Stromal cell of bone marrow (primary cell): Measurements from ENCODE around the gene CUL7.
"Not testable (repeated sequence)": the region's sequence is repeated elsewhere in the genome, so short reads cannot be mapped to it uniquely, and the experiment has no call there.

Source experiments
- DNase-seq: peaks from one replicate; pipeline ENCODE4 v3.0.0-alpha.2; 2012; ENCODE audit warnings: low read depth

The CUL7 gene

DNA sequence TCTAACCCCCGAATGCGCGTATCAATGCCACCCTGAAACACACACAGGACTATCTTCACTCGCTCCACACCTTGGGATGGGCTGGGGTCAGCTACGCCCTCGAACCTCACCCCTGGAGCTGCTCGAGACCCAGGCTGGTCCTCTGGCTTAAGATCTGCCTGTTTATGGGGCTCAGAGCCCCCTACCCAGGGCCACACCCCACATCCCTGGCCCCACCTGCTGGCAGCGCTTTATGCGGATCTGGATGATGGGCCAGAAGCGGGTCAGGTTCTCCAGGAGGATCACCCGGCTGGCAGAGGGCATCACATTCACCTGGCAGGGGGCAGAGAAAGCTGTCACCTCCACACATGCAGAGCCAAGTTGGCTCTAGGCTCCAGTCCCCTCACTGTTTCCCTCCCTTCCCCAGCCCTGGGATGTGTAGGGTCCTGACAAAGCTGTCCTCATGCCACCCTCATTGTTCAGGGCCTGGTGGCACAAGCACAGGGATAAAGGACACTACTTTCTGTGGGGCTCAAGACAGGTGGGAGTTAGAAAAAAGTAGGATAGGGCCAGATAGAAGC lies 8.2 kb downstream of the CUL7 start:
- DNase-seq, result no peak

DNA sequence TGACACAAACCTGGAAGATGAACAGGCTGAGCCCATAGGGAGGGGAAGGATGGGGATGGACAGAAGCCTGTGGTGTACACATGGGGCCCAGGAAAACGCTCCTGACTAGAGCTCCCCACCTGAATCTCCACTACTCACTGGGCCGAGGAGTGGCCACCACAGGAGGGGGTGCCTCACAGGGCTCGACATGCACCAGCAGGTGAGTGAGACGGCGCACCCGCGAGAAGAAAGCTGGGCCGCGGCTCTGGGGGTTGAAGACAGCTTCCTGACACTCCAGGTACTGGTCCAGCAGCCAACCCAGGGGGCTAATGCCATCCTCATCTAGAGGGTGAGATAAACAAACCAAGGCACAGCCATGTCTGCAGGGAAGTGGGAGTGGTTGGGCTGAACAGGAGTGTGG lies 10.3 kb downstream of the CUL7 start:
- DNase-seq, result no peak

DNA sequence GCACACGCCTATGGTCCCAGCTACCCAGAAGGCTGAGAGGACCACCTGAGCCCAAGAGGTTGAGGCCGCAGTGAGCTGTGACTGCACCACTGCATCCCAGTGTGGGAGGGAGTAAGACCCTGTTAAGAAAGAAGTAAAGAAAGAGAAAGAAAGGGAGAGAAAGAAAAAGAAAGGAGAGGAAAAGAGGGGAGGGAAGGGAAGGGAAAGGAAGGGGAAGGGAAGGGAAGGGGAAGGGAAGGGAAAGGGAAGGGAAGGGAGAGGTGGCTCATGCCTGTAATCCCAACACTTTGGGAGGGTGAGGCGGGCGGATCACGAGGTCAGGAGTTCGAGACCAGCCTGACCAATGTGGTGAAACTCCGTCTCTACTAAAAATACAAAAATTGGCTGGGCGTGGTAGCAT lies 12.2 kb downstream of the CUL7 start:
- not testable (repeated sequence) for DNase-seq

DNA sequence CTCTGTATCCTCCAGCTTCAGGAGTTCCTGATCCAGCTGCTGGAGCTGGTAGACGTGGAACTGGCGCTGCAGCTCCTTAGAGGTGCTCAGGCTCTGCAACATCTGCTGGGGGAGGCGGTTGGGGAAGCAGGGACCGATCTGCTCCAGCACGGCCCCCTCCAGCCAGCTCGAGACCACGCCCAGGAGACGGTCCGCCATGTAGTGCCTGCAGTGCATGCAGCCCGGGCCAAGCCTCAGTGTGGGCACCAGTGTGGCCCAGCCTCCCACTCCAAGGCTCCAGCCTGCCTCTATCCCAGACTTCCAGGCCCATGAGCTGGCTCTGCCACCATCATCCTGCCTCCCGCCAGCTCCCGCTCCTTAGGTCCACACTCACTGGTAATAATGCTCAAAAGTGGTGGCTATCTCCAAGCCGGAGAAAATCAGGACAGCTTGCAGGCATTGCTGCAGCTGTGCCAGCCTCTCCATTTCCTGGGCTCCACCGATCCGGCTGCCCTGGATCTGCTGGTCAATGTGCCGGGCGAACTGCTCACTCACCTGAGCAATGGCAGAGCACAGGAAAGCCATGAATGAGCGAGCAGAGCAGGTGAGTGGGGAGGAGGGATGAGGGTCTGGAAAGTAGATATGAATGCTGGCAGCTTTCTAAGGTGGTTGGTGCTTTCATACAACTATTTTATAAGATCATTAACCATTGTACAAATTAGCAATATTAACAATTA lies 13.0 kb downstream of the CUL7 start:
- no peak for DNase-seq

DNA sequence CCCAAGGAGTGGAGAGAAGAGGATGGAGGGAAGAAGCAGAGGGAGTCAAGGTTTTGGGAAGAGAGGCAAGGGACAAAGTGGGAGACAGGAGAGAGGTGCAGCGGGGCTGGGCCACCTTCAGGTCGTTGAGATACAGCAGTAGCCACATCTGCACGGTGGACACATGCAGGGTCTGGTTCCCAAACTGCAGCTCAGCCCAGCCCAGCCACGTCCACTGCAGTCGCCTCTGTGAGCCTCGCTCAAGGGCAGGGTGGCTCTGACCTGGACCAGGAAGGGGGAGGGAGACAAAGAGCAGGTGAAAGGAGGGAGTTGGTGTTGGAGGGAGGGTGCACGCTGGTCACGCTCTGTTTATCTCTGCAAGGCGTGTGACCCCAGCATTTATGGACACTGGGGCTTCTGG lies 14.9 kb downstream of the CUL7 start:
- no peak for DNase-seq

DNA sequence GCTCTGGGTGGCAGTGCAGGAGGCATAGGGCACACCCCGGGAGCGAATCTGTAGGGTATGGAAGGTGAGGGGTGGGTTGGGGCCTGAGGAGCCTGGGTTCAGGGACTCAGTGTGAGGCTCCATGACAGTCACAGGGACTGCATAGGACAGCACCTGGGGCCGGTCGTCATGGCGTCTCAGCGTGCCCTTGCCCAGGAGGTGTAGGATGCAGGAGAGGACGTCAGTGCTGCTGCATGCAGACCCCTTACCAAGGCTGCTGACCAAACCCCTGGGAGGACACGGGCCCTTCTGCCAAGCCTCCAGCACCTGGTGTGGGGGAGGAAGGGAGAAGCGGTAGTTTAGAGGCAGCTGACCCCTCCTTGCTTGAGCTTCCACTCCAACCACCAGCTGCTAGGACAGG lies 15.9 kb downstream of the CUL7 start:
- DNase-seq, result no peak

DNA sequence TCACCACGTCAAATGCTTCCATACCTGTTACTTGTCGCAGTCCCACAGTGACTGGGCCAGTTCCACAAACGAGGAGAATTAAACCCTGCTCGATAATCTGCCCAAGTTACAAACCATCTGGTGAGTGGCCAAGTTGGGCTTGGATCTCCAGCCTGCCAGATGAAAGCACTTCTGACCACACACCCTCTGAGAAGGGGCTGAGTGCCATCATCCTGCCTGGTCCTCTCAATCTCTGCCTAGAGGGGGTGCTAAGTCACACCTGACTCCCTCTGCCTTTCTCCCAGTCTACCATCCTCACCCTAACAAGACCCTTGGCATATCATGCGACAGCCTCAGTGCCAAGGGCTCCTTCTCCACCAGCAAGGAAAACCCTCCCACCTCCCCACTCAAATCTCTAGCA lies 16.5 kb downstream of the CUL7 start:
- DNase-seq, result no peak

DNA sequence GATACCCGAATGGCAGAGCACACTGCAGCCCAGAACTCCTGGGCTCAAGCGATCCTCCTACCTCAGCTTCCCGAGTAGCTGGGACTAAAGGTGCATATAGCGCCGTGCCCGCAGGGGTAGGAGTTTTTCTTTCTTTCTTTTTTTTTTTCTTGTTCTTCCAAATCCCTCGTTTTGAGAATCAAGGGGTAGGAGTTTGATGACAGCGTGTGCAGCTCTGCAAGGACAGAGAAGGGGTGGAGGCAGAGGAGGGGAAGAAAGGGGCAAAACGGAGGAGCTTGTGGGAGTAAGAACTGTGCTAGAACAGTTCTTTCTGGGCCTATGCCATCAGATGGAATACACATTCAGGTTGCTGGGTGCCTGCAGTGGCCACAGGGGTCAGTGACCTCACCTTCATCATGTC lies 16.9 kb downstream of the CUL7 start:
- no peak for DNase-seq

DNA sequence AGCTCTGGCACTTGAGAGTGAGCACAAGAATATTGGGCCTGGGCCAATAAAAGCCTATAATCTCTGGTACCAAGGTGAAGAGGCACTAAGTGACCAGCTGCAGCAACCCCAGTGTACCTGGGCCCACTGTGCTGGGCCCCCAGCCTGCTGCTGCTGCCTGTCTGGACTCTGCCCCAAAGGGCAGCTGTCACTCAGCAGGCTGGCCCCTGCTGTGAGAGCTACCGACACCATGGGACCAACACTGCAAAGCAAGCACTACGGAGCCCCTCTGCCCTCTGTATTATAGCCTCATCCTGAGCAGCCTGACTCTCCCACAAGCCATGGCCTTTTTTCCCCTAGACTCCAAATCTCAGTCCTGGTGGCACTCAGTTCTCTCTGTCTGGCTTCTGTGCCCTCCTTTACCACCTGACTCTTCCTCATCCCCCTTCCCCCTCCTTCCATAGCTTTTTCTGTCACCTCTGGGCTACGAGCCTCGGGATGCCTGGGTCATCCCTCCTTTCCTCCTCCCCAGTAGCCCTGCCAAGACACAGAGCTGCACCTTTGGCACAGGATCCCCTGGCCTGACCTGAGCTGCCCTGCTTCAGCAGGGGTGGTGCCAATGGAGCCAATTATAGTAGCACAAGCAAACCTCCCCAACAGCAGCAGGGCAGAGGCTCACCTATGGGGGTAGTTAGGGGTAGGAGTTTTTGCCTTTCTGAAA lies 18.0 kb downstream of the CUL7 start:
- DNase-seq, result no peak

DNA sequence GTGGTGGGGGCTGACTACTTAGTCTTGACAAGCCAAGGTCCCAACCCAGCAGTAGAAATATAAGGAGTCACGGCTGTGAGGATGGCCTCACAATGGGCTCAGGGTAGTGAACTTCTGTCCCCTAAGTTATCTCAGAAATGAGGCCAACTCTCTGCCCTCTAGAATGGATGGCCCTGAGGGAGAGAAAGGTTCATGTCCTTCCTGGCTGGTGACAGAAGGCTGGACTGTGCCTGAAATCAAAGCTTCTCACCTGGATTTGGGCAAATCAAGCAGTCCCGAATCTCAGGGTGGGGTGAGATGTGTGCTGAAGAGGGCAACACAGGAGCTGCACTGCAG lies 19.5 kb downstream of the CUL7 start:
- no peak for DNase-seq

DNA sequence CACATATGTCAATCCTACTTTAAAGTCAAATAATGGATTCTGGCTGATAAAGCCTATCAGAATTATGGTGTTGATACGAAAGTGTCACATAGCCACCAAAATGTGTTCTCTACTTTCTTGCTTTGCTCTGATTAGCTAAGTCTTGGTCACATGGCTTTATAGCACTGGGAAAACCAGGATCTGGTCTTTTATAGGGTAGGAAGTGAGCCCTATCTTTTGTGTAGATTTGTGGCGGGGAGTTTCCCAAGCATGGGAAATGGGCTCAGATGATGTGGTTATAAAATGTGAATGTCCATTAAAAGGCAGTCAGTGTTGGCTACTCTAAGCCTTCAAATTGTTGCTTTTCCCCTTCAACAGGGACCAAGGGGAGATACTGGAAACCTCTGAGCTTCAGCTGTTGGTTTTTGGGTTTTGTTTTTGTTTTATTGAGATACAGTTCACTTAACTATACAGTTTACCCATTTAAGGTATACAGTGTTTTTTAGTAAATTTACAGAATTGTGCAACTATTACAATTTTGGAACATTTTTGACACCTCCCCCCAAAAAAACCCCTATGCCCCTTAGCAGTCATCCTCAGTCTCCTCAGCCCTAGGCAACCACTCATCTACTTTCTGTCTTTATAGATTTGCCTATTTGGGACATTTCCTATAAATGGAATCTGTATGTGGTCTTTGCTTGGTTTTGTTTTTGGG lies 20.0 kb downstream of the CUL7 start:
- DNase-seq, result no peak

DNA sequence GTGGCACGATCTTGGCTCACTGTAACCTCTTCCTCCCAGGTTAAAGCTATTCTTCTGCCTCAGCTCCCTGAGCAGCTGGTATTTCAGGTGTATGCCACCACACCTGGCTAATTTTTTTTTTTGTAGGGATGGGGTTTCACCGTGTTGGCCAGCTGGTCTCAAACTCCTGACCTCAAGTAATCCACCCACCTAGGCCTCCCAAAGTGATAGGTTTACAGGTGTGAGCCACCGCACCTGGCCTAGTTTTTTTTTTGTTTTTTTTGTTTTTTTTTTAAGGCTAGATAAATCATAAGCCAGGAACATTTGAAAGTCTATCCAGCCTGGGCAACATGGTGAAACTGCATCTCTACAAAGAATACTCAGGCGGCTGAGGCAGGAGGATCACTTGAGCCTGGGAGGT lies 21.3 kb downstream of the CUL7 start:
- DNase-seq, result no peak

DNA sequence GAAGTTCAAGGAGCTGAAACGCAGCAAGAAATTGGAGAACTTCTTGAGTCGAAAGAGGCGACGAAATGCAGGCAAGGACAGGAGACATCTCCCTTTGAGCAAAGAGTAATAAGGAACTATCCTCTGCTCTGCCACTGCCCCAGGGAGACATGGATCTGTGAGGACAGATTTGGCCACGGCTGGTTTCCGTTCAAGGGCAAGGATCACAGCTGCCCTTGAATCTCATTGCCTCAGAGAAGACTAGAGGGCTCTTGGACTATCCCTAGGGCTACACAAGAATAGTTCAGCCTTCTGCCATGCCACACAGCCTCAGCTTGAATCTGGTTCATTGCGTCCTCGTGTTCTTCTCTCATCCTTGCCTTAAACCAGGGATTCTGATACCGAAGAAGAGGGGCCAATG lies 24.5 kb downstream of the CUL7 start:
- DNase-seq, result no peak

DNA sequence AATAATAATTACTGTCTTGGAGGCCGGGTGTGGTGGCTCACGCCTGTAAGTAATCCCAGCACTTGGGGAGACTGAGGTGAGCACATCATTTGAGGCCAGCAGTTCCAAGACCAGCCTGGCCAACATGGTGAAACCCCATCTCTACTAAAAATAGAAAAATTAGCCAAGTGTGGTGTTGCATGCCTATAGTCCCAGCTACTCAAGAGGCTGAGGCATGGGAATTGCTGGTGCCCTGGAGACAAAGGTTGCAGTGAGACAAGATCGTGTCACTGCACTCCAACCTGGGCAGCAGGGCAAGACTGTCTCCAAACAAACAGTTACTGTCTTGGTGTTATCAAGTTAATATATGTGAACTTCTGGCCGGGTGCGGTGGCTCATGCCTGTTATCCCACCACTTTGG lies 27.3 kb downstream of the CUL7 start:
- DNase-seq, result no peak

DNA sequence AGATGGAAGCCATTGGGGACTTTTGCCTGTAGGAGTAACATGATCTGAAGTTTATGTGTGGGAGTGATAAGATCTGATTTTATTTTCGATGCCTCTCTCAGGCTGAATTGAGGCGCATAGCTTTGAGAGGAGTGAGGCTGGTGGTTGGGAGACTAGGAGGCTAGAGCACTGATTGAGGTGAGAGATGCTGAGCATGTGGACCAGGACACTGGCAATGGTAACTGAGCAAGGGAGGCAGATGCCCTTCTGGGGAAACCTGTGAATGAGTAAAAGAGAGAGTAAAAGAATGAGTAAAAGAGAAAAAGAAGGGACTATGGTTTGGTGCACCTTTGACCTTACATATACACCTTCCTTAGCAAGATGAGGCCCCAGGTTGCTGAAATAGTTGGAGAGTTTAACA lies 29.2 kb downstream of the CUL7 start:
- no peak for DNase-seq

DNA sequence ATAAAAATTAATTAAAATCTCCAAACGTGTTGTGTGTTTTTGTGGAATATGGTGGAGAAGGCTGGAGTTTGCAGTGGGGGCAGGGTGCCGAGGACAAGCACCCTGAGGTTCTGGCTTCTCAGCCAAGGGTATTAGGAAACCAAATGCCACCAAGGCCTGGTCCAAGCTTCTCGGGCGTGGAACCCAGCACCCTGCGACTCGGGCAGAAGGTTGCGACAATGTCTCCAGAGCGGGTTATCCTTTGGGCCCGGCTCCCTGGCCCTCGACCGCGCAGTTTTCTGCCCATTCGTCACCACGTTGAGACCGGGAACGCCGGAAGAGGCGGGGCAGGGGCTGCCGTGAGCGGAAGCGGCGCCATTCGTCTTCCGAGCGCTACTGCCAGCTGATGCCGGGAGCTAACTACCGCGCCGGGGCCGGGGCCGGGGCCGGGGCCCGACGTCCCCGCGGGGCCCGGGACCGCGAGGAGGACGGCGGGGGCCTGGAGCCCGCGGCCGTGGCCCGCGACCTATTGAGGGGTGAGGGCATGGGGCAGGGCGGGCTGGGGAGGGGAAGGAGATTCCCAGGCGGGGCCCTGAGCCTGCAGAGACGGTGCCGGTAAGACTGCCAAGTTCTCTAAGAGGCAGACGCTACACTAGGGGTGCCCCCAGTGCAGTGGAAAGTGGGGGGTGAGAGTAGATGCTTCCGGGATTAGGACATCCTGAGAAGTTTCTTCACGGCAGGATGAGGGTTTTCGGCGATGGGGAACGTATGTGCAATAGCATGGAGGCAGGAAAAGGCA lies 32.2 kb downstream of the CUL7 start, which contains the start of gene RRP36:
RRP36 (plus strand) TSS at position 354 of the 778 bp plus-strand sequence; CDS start at position 386, 32 bp downstream.
- DNase-seq, result peak; percentile 52

DNA sequence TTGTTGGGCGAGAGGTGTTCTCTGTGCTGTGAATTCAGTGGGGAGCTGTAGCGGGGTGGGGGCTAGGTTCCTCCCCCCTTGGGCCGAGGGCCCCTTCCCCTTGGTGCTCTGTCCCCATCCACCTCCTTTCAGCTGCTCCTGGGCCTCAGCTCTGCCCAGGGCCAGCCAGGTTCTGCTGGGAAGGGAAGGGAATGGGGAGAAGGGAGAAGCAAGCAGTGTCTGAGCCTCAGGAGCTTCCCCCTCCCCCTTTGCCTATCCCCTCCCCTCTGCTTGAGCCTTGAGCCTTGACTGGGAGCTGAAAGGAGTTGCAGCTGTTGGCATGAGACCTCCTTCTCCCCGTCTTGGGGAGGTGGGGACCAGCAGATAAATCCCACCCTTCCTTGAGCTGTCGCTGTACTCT lies 32.8 kb downstream of the CUL7 start:
- no peak for DNase-seq

DNA sequence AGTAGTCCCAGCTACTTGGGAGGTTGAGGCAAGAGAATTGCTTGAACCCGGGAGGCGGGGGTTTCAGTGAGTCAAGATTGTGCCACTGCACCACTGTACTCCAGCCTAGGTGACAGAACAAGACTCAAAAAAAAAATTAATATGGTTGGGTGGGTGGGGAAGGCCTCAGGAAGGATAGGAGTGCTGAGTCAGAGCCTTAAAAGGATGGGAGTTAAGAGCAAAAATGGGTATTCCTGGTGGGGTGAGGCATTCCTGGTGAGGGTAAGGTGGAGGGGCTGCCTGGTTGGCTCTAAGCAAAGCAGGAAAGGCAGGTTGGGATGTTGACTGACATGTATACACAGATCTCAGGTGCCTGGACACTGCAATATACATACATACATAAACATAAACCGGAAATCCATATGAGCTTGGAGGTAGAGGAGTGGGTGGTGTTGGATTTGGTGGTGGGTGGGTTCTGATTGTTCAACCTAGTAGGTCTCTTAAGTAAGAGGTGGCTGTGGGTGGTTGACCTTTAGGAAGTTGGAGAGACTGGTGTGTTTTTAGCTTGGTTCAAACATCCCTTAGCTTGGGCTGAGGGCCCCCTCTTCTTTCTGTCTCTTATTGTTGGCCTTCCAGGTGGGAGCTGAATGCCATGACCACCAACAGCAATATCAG lies 33.5 kb downstream of the CUL7 start:
- DNase-seq, result no peak

DNA sequence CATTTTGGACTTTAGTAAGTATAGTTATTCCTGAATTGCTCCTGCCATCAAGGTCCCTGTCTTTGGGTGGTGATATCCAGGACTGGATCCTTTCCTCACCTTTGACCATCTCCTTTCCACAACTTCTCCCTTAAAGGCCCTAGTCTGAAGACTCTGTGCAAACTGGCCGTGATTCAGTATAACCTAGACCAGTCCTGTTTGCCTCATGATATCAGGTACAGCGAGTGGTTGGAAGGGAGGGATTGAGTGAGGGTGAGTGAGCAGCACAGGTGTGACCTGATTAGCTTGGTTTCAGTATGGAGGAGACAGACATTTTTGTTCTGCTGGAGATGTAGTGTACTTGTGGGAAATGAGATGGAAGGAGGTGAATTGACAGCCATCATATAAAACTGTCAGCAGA lies 34.5 kb downstream of the CUL7 start:
- DNase-seq, result no peak

DNA sequence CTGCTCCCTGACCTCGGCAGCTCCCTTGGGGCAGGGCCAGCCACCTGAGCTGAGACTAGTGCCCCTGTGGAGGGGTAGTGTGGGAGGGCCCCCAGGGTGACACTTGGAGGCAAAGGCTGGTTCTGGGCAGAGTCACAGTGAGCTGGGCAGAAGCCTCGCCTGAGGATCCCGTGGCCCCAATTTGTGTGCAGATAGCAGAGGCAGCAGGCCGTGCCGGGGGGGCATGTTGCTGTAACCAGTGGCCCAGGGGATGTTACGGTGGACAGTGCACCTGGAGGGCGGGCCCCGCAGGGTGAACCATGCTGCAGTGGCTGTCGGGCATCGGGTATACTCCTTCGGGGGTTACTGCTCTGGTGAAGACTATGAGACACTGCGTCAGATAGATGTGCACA lies 36.7 kb downstream of the CUL7 start:
- no peak for DNase-seq

DNA sequence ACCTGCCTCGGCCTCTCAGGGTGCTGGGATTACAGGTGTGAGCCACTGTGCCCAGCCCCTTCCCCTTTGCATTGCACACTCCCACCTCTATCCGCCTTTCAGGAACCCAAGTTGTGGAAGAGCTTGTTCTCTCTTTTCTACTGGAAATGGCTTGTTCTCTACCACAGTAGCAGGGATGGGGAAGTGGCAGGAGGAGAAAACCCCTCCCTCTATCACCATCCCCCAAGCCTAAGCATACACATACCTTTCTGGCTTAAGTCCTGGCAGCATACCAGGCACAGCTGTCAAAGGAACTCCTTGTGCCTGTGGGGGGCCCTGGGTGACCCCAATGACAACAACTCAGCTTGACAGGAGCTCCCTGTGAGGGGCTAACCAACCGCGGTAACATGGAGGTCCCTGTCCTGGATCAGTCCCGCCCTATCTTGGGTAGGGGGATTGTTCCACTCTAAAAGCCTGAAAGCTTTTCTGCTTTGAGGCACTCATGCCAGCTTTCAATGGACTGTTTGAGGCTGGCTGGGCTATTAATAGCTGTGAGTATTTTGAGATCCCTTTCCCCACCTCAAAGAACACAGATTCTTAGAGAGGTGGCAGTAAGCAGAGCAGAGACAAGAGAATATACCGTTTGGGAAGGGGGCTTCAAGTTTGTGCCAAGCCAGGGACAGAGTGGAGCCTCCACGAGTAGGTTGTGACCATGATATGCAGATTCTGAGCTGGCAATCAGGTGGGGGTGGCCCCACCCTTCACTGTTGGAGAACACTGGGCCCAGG lies 37.3 kb downstream of the CUL7 start:
- DNase-seq, result no peak
